Measurements from ENCODE around the gene ATP10B.
"Not testable (repeated sequence)": the region's sequence is repeated elsewhere in the genome, so short reads cannot be mapped to it uniquely, and the experiment has no call there.

The ATP10B gene

GRCh38 chr5:160831801-160832200, 20.2 kb downstream of the ATP10B start:
- Histone ChIP-seq H3K9ac (ENCODE audit: low read depth in 1 of 2, low read length in 2 of 2) (no peak overlapping the region), H3K36me3 (ENCODE audit: control insufficient read depth in 1 of 2, insufficient read depth in 2 of 2, low read length in 2 of 2) (no peaks in the 10 kb centered on the region), H3K4me3 (ENCODE audit: low read depth in 1 of 2, low read length in 2 of 2) (no peak overlapping the region), H3K9me3 (ENCODE audit: control insufficient read depth in 1 of 2, low read length in 2 of 2) (peaks cover 0 to 5% of the 10 kb centered on the region in 2 donors), H3K4me1 (ENCODE audit: control insufficient read depth in 1 of 2, insufficient read depth in 2 of 2, low read length in 2 of 2) (no peaks in the 10 kb centered on the region), H3K27ac (ENCODE audit: low read depth, low read length) (no peak overlapping the region), H3K27me3 (ENCODE audit: control insufficient read depth in 1 of 2, insufficient read depth in 2 of 2, low read length in 2 of 2) (no peaks in the 10 kb centered on the region)

GRCh38 chr5:160824301-160825001, 27.6 kb downstream of the ATP10B start:
- H3K9me3 ChIP-seq (ENCODE audit: control insufficient read depth in 1 of 2, low read length in 2 of 2) = peaks cover 3 to 8% of the 10 kb centered on the region in 2 donors
- no peak overlapping the region for H3K27ac ChIP-seq (ENCODE audit: low read depth, low read length)
- no peak overlapping the region for H3K4me3 ChIP-seq (ENCODE audit: low read depth in 1 of 2, low read length in 2 of 2)
- H3K27me3 ChIP-seq (ENCODE audit: control insufficient read depth in 1 of 2, insufficient read depth in 2 of 2, low read length in 2 of 2) = no peaks in the 10 kb centered on the region
- H3K9ac ChIP-seq (ENCODE audit: low read depth in 1 of 2, low read length in 2 of 2) = no peak overlapping the region
- no peaks in the 10 kb centered on the region for H3K4me1 ChIP-seq (ENCODE audit: control insufficient read depth in 1 of 2, insufficient read depth in 2 of 2, low read length in 2 of 2)
- H3K36me3 ChIP-seq (ENCODE audit: control insufficient read depth in 1 of 2, insufficient read depth in 2 of 2, low read length in 2 of 2) = no peaks in the 10 kb centered on the region

GRCh38 chr5:160812996-160813395, 39.0 kb downstream of the ATP10B start:
- H3K36me3 ChIP-seq (ENCODE audit: control insufficient read depth in 1 of 2, insufficient read depth in 2 of 2, low read length in 2 of 2); H3K9me3 ChIP-seq (ENCODE audit: control insufficient read depth in 1 of 2, low read length in 2 of 2); H3K27me3 ChIP-seq (ENCODE audit: control insufficient read depth in 1 of 2, insufficient read depth in 2 of 2, low read length in 2 of 2); H3K4me1 ChIP-seq (ENCODE audit: control insufficient read depth in 1 of 2, insufficient read depth in 2 of 2, low read length in 2 of 2); H3K9ac ChIP-seq (ENCODE audit: low read depth in 1 of 2, low read length in 2 of 2); H3K4me3 ChIP-seq (ENCODE audit: low read depth in 1 of 2, low read length in 2 of 2); H3K27ac ChIP-seq (ENCODE audit: low read depth, low read length): not testable (repeated sequence)

- H3K27me3 ChIP-seq (ENCODE audit: control insufficient read depth in 1 of 2, insufficient read depth in 2 of 2, low read length in 2 of 2) = no peaks in the 10 kb centered on the region
- H3K36me3 ChIP-seq (ENCODE audit: control insufficient read depth in 1 of 2, insufficient read depth in 2 of 2, low read length in 2 of 2) = no peaks in the 10 kb centered on the region
- H3K4me1 ChIP-seq (ENCODE audit: control insufficient read depth in 1 of 2, insufficient read depth in 2 of 2, low read length in 2 of 2) = peaks cover 5 to 10% of the 10 kb centered on the region in 2 donors
- H3K9ac ChIP-seq (ENCODE audit: low read depth in 1 of 2, low read length in 2 of 2) = no peak overlapping the region
- H3K9me3 ChIP-seq (ENCODE audit: control insufficient read depth in 1 of 2, low read length in 2 of 2) = no peaks in the 10 kb centered on the region
- no peak overlapping the region for H3K4me3 ChIP-seq (ENCODE audit: low read depth in 1 of 2, low read length in 2 of 2)
- H3K27ac ChIP-seq (ENCODE audit: low read depth, low read length) = no peak overlapping the region
These were observed 46.6 kb downstream of the ATP10B start for GRCh38 chr5:160805376-160805775.

GRCh38 chr5:160802592-160802991, 49.4 kb downstream of the ATP10B start:
- Histone ChIP-seq H3K27me3 (ENCODE audit: control insufficient read depth in 1 of 2, insufficient read depth in 2 of 2, low read length in 2 of 2) (no peaks in the 10 kb centered on the region), H3K9me3 (ENCODE audit: control insufficient read depth in 1 of 2, low read length in 2 of 2) (no peaks in the 10 kb centered on the region), H3K4me1 (ENCODE audit: control insufficient read depth in 1 of 2, insufficient read depth in 2 of 2, low read length in 2 of 2) (peaks cover 15 to 23% of the 10 kb centered on the region in 2 donors), H3K36me3 (ENCODE audit: control insufficient read depth in 1 of 2, insufficient read depth in 2 of 2, low read length in 2 of 2) (no peaks in the 10 kb centered on the region), H3K27ac (ENCODE audit: low read depth, low read length) (no peak overlapping the region), H3K9ac (ENCODE audit: low read depth in 1 of 2, low read length in 2 of 2) (no peak overlapping the region), H3K4me3 (ENCODE audit: low read depth in 1 of 2, low read length in 2 of 2) (no peak overlapping the region)

- H3K36me3 ChIP-seq (ENCODE audit: control insufficient read depth in 1 of 2, insufficient read depth in 2 of 2, low read length in 2 of 2) = no peaks in the 10 kb centered on the region
- no peaks in the 10 kb centered on the region for H3K27me3 ChIP-seq (ENCODE audit: control insufficient read depth in 1 of 2, insufficient read depth in 2 of 2, low read length in 2 of 2)
- no peak overlapping the region for H3K9ac ChIP-seq (ENCODE audit: low read depth in 1 of 2, low read length in 2 of 2)
- peaks cover 15 to 23% of the 10 kb centered on the region in 2 donors for H3K4me1 ChIP-seq (ENCODE audit: control insufficient read depth in 1 of 2, insufficient read depth in 2 of 2, low read length in 2 of 2)
- H3K9me3 ChIP-seq (ENCODE audit: control insufficient read depth in 1 of 2, low read length in 2 of 2) = no peaks in the 10 kb centered on the region
- no peak overlapping the region for H3K27ac ChIP-seq (ENCODE audit: low read depth, low read length)
- H3K4me3 ChIP-seq (ENCODE audit: low read depth in 1 of 2, low read length in 2 of 2) = no peak overlapping the region
These were observed 51.4 kb downstream of the ATP10B start for GRCh38 chr5:160800375-160801275.

- Histone ChIP-seq H3K9me3 (ENCODE audit: control insufficient read depth in 1 of 2, low read length in 2 of 2) (no peaks in the 10 kb centered on the region), H3K4me1 (ENCODE audit: control insufficient read depth in 1 of 2, insufficient read depth in 2 of 2, low read length in 2 of 2) (peaks cover 15 to 23% of the 10 kb centered on the region in 2 donors), H3K36me3 (ENCODE audit: control insufficient read depth in 1 of 2, insufficient read depth in 2 of 2, low read length in 2 of 2) (no peaks in the 10 kb centered on the region), H3K4me3 (ENCODE audit: low read depth in 1 of 2, low read length in 2 of 2) (no peak overlapping the region), H3K27me3 (ENCODE audit: control insufficient read depth in 1 of 2, insufficient read depth in 2 of 2, low read length in 2 of 2) (no peaks in the 10 kb centered on the region), H3K27ac (ENCODE audit: low read depth, low read length) (no peak overlapping the region), H3K9ac (ENCODE audit: low read depth in 1 of 2, low read length in 2 of 2) (no peak overlapping the region)
These were observed 52.8 kb downstream of the ATP10B start for GRCh38 chr5:160799184-160799583.

- Histone ChIP-seq H3K36me3 (ENCODE audit: control insufficient read depth in 1 of 2, insufficient read depth in 2 of 2, low read length in 2 of 2) (no peaks in the 10 kb centered on the region), H3K4me3 (ENCODE audit: low read depth in 1 of 2, low read length in 2 of 2) (no peak overlapping the region), H3K9me3 (ENCODE audit: control insufficient read depth in 1 of 2, low read length in 2 of 2) (no peaks in the 10 kb centered on the region), H3K9ac (ENCODE audit: low read depth in 1 of 2, low read length in 2 of 2) (no peak overlapping the region), H3K27me3 (ENCODE audit: control insufficient read depth in 1 of 2, insufficient read depth in 2 of 2, low read length in 2 of 2) (no peaks in the 10 kb centered on the region), H3K27ac (ENCODE audit: low read depth, low read length) (no peak overlapping the region), H3K4me1 (ENCODE audit: control insufficient read depth in 1 of 2, insufficient read depth in 2 of 2, low read length in 2 of 2) (peaks cover 15 to 23% of the 10 kb centered on the region in 2 donors)
These were observed 55.0 kb downstream of the ATP10B start for GRCh38 chr5:160797020-160797419.

GRCh38 chr5:160793530-160793899, 58.5 kb downstream of the ATP10B start:
- no peak overlapping the region for H3K4me3 ChIP-seq (ENCODE audit: low read depth in 1 of 2, low read length in 2 of 2)
- no peaks in the 10 kb centered on the region for H3K9me3 ChIP-seq (ENCODE audit: control insufficient read depth in 1 of 2, low read length in 2 of 2)
- H3K36me3 ChIP-seq (ENCODE audit: control insufficient read depth in 1 of 2, insufficient read depth in 2 of 2, low read length in 2 of 2) = no peaks in the 10 kb centered on the region
- no peak overlapping the region for H3K9ac ChIP-seq (ENCODE audit: low read depth in 1 of 2, low read length in 2 of 2)
- H3K27me3 ChIP-seq (ENCODE audit: control insufficient read depth in 1 of 2, insufficient read depth in 2 of 2, low read length in 2 of 2) = no peaks in the 10 kb centered on the region
- H3K27ac ChIP-seq (ENCODE audit: low read depth, low read length) = no peak overlapping the region
- peaks cover 3 to 8% of the 10 kb centered on the region in 2 donors for H3K4me1 ChIP-seq (ENCODE audit: control insufficient read depth in 1 of 2, insufficient read depth in 2 of 2, low read length in 2 of 2)

GRCh38 chr5:160792732-160793529, 59.1 kb downstream of the ATP10B start:
- H3K4me3 ChIP-seq (ENCODE audit: low read depth in 1 of 2, low read length in 2 of 2) = no peak overlapping the region
- no peak overlapping the region for H3K27ac ChIP-seq (ENCODE audit: low read depth, low read length)
- no peaks in the 10 kb centered on the region for H3K27me3 ChIP-seq (ENCODE audit: control insufficient read depth in 1 of 2, insufficient read depth in 2 of 2, low read length in 2 of 2)
- H3K4me1 ChIP-seq (ENCODE audit: control insufficient read depth in 1 of 2, insufficient read depth in 2 of 2, low read length in 2 of 2) = peaks cover 3 to 8% of the 10 kb centered on the region in 2 donors
- no peaks in the 10 kb centered on the region for H3K36me3 ChIP-seq (ENCODE audit: control insufficient read depth in 1 of 2, insufficient read depth in 2 of 2, low read length in 2 of 2)
- H3K9ac ChIP-seq (ENCODE audit: low read depth in 1 of 2, low read length in 2 of 2) = no peak overlapping the region
- no peaks in the 10 kb centered on the region for H3K9me3 ChIP-seq (ENCODE audit: control insufficient read depth in 1 of 2, low read length in 2 of 2)
